ENCODE results near the gene HTD2.

Gene HTD2

GRCh38 chr3:58341376-58341775 is 35.1 kb downstream of the HTD2 start:
- Histone ChIP-seq H4K20me1 (ENCODE audit: insufficient read depth) (no peaks in the 10 kb centered on the region), H3K27ac (no peak overlapping the region), H3K9ac (no peak overlapping the region), H3K4me3 (IDR thresholded peaks at IDR 0.05; ENCODE audit: insufficient read depth, low read depth, low read length) (no peak overlapping the region), H3K4me2 (no peak overlapping the region), H3K27me3 (ENCODE audit: insufficient read depth, low read depth) (no peaks in the 10 kb centered on the region), H3K79me2 (ENCODE audit: insufficient read depth, low read depth) (no peaks in the 10 kb centered on the region), H2AFZ (ENCODE audit: low read depth) (no peak overlapping the region), H3K4me1 (ENCODE audit: low read depth, poor library complexity, severe bottlenecking) (peaks cover 3% of the 10 kb centered on the region), H3K36me3 (ENCODE audit: insufficient read depth) (no peaks in the 10 kb centered on the region)
- TF ChIP-seq, protein P1, sequence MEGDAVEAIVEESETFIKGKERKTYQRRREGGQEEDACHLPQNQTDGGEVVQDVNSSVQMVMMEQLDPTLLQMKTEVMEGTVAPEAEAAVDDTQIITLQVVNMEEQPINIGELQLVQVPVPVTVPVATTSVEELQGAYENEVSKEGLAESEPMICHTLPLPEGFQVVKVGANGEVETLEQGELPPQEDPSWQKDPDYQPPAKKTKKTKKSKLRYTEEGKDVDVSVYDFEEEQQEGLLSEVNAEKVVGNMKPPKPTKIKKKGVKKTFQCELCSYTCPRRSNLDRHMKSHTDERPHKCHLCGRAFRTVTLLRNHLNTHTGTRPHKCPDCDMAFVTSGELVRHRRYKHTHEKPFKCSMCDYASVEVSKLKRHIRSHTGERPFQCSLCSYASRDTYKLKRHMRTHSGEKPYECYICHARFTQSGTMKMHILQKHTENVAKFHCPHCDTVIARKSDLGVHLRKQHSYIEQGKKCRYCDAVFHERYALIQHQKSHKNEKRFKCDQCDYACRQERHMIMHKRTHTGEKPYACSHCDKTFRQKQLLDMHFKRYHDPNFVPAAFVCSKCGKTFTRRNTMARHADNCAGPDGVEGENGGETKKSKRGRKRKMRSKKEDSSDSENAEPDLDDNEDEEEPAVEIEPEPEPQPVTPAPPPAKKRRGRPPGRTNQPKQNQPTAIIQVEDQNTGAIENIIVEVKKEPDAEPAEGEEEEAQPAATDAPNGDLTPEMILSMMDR (conservative IDR thresholded peaks at IDR 0.05; ENCODE audit: low read depth, low read length), result no peak

DNA sequence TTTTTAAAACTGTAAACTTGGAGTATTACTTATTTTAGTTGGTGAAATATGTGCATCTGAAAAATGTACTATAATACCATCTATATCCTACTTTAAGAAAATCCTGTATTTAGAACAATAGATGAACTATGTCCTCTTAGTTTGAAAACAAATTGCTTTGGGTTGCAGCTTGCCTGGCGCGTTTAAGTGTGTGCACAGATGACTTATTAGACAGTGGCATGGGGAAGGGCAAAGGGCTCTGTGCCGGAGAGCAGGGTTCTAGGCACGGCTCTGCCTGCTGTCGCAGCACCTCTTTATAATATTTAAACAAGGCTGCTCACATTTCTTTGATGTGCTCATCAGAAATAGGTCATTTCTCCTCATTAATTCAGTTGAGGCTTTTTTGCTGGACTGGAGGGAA is 36.4 kb downstream of the HTD2 start:
- Histone ChIP-seq H3K9ac (no peak overlapping the region), H3K4me3 (IDR thresholded peaks at IDR 0.05; ENCODE audit: insufficient read depth, low read depth, low read length) (no peak overlapping the region), H3K27ac (no peak overlapping the region), H3K79me2 (ENCODE audit: insufficient read depth, low read depth) (no peaks in the 10 kb centered on the region), H3K4me2 (no peak overlapping the region), H3K36me3 (ENCODE audit: insufficient read depth) (no peaks in the 10 kb centered on the region), H3K27me3 (ENCODE audit: insufficient read depth, low read depth) (no peaks in the 10 kb centered on the region), H4K20me1 (ENCODE audit: insufficient read depth) (no peaks in the 10 kb centered on the region), H2AFZ (ENCODE audit: low read depth) (no peak overlapping the region), H3K4me1 (ENCODE audit: low read depth, poor library complexity, severe bottlenecking) (no peaks in the 10 kb centered on the region)
- TF ChIP-seq, protein P1 (conservative IDR thresholded peaks at IDR 0.05; ENCODE audit: low read depth, low read length), result no peak

GRCh38 chr3:58345457-58345856 is 39.1 kb downstream of the HTD2 start:
- Histone ChIP-seq H3K36me3 (ENCODE audit: insufficient read depth) (no peaks in the 10 kb centered on the region), H2AFZ (ENCODE audit: low read depth) (no peak overlapping the region), H4K20me1 (ENCODE audit: insufficient read depth) (no peaks in the 10 kb centered on the region), H3K4me3 (IDR thresholded peaks at IDR 0.05; ENCODE audit: insufficient read depth, low read depth, low read length) (no peak overlapping the region), H3K79me2 (ENCODE audit: insufficient read depth, low read depth) (no peaks in the 10 kb centered on the region), H3K27me3 (ENCODE audit: insufficient read depth, low read depth) (no peaks in the 10 kb centered on the region), H3K27ac (no peak overlapping the region), H3K4me2 (no peak overlapping the region), H3K4me1 (ENCODE audit: low read depth, poor library complexity, severe bottlenecking) (peaks cover 9% of the 10 kb centered on the region), H3K9ac (no peak overlapping the region)
- TF ChIP-seq, protein P1 (conservative IDR thresholded peaks at IDR 0.05; ENCODE audit: low read depth, low read length), result no peak

- no peak overlapping the region for H3K27ac ChIP-seq
- H3K4me3 ChIP-seq (IDR thresholded peaks at IDR 0.05; ENCODE audit: insufficient read depth, low read depth, low read length), result no peak overlapping the region
- H3K4me1 ChIP-seq (ENCODE audit: low read depth, poor library complexity, severe bottlenecking), result peaks cover 16% of the 10 kb centered on the region
- no peaks in the 10 kb centered on the region for H3K79me2 ChIP-seq (ENCODE audit: insufficient read depth, low read depth)
- no peak overlapping the region for H3K4me2 ChIP-seq
- no peak overlapping the region for H3K9ac ChIP-seq
- TF ChIP-seq, protein P1 (conservative IDR thresholded peaks at IDR 0.05; ENCODE audit: low read depth, low read length), result no peak
- no peaks in the 10 kb centered on the region for H4K20me1 ChIP-seq (ENCODE audit: insufficient read depth)
- H2AFZ ChIP-seq (ENCODE audit: low read depth), result no peak overlapping the region
- no peaks in the 10 kb centered on the region for H3K27me3 ChIP-seq (ENCODE audit: insufficient read depth, low read depth)
- no peaks in the 10 kb centered on the region for H3K36me3 ChIP-seq (ENCODE audit: insufficient read depth)
Measured at GRCh38 chr3:58346368-58346767, 40.0 kb downstream of the HTD2 start.

Measured in KMS-11 (cell line).